Measurements from ENCODE around the gene PTPDC1.

Gene PTPDC1

GRCh38 chr9:94097788-94098414 is 13.6 kb downstream of the PTPDC1 start:
- H3K4me1 ChIP-seq (ENCODE audit: low read length) = peaks cover 8% of the 10 kb centered on the region; the same call in 1 of the 2 replicates
- no peaks in the 10 kb centered on the region for H4K20me1 ChIP-seq (ENCODE audit: insufficient read depth, low read length)
- H3K9me3 ChIP-seq (ENCODE audit: insufficient read depth, low read length) = no peaks in the 10 kb centered on the region
- H3K4me2 ChIP-seq (ENCODE audit: low read length) = no peak overlapping the region
- H3K9ac ChIP-seq (ENCODE audit: low read length) = no peak overlapping the region
- H3K27me3 ChIP-seq (ENCODE audit: low read depth, low read length) = no peaks in the 10 kb centered on the region
- H3K27ac ChIP-seq (ENCODE audit: low read length) = no peak overlapping the region
- no peak overlapping the region for H3K4me3 ChIP-seq (ENCODE audit: low read length)
- TF ChIP-seq EZH2phosphoT487 (IDR thresholded peaks at IDR 0.05; ENCODE audit: low read depth) = no peak
- no peak for TF ChIP-seq CTCF (IDR thresholded peaks at IDR 0.05; ENCODE audit: low read depth, low read length)
- no peak overlapping the region for H2AFZ ChIP-seq (ENCODE audit: low read depth, low read length)
- peaks cover 3% of the 10 kb centered on the region for H3K36me3 ChIP-seq (replicated peaks; ENCODE audit: low read depth, low read length)
- H3K79me2 ChIP-seq (ENCODE audit: low read length) = no peaks in the 10 kb centered on the region

GRCh38 chr9:94100152-94100879 is 16.1 kb downstream of the PTPDC1 start:
- no peaks in the 10 kb centered on the region for H3K27me3 ChIP-seq (ENCODE audit: low read depth, low read length)
- TF ChIP-seq EZH2phosphoT487 (IDR thresholded peaks at IDR 0.05; ENCODE audit: low read depth) (no peak), CTCF (IDR thresholded peaks at IDR 0.05; ENCODE audit: low read depth, low read length) (no peak)
- H3K4me2 ChIP-seq (ENCODE audit: low read length) = no peak overlapping the region
- peaks cover 8% of the 10 kb centered on the region; the same call in 1 of the 2 replicates for H3K4me1 ChIP-seq (ENCODE audit: low read length)
- no peaks in the 10 kb centered on the region for H4K20me1 ChIP-seq (ENCODE audit: insufficient read depth, low read length)
- peaks cover 3% of the 10 kb centered on the region for H3K36me3 ChIP-seq (replicated peaks; ENCODE audit: low read depth, low read length)
- H3K4me3 ChIP-seq (ENCODE audit: low read length) = no peak overlapping the region
- no peaks in the 10 kb centered on the region for H3K79me2 ChIP-seq (ENCODE audit: low read length)
- H3K27ac ChIP-seq (ENCODE audit: low read length) = no peak overlapping the region
- H2AFZ ChIP-seq (ENCODE audit: low read depth, low read length) = no peak overlapping the region
- no peaks in the 10 kb centered on the region for H3K9me3 ChIP-seq (ENCODE audit: insufficient read depth, low read length)
- H3K9ac ChIP-seq (ENCODE audit: low read length) = no peak overlapping the region

GRCh38 chr9:94101162-94101853 is 17.0 kb downstream of the PTPDC1 start:
- H3K4me1 ChIP-seq (ENCODE audit: low read length) = peaks cover 8% of the 10 kb centered on the region; the same call in 1 of the 2 replicates
- H3K36me3 ChIP-seq (replicated peaks; ENCODE audit: low read depth, low read length) = peaks cover 6% of the 10 kb centered on the region
- H3K79me2 ChIP-seq (ENCODE audit: low read length) = no peaks in the 10 kb centered on the region
- no peaks in the 10 kb centered on the region for H3K9me3 ChIP-seq (ENCODE audit: insufficient read depth, low read length)
- no peak for TF ChIP-seq CTCF (IDR thresholded peaks at IDR 0.05; ENCODE audit: low read depth, low read length)
- no peak for TF ChIP-seq EZH2phosphoT487 (IDR thresholded peaks at IDR 0.05; ENCODE audit: low read depth)
- H2AFZ ChIP-seq (ENCODE audit: low read depth, low read length) = no peak overlapping the region
- no peaks in the 10 kb centered on the region for H3K27me3 ChIP-seq (ENCODE audit: low read depth, low read length)
- H3K4me2 ChIP-seq (ENCODE audit: low read length) = no peak overlapping the region
- H3K9ac ChIP-seq (ENCODE audit: low read length) = no peak overlapping the region
- no peak overlapping the region for H3K4me3 ChIP-seq (ENCODE audit: low read length)
- no peak overlapping the region for H3K27ac ChIP-seq (ENCODE audit: low read length)
- H4K20me1 ChIP-seq (ENCODE audit: insufficient read depth, low read length) = no peaks in the 10 kb centered on the region

GRCh38 chr9:94108584-94108983 is 24.3 kb downstream of the PTPDC1 start:
- Histone ChIP-seq H3K4me2 (ENCODE audit: low read length) (no peak overlapping the region), H3K9ac (ENCODE audit: low read length) (no peak overlapping the region), H2AFZ (ENCODE audit: low read depth, low read length) (no peak overlapping the region), H3K9me3 (ENCODE audit: insufficient read depth, low read length) (no peaks in the 10 kb centered on the region), H3K36me3 (replicated peaks; ENCODE audit: low read depth, low read length) (peaks cover 6% of the 10 kb centered on the region), H3K27ac (ENCODE audit: low read length) (no peak overlapping the region), H3K79me2 (ENCODE audit: low read length) (no peaks in the 10 kb centered on the region), H3K4me3 (ENCODE audit: low read length) (no peak overlapping the region), H3K27me3 (ENCODE audit: low read depth, low read length) (no peaks in the 10 kb centered on the region), H4K20me1 (ENCODE audit: insufficient read depth, low read length) (no peaks in the 10 kb centered on the region), H3K4me1 (ENCODE audit: low read length) (no peaks in the 10 kb centered on the region)
- TF ChIP-seq EZH2phosphoT487 (IDR thresholded peaks at IDR 0.05; ENCODE audit: low read depth) = no peak
- no peak for TF ChIP-seq CTCF (IDR thresholded peaks at IDR 0.05; ENCODE audit: low read depth, low read length)

Measured in OCI-LY3 (cell line).